ENCODE results near the gene AP4B1.

DNA sequence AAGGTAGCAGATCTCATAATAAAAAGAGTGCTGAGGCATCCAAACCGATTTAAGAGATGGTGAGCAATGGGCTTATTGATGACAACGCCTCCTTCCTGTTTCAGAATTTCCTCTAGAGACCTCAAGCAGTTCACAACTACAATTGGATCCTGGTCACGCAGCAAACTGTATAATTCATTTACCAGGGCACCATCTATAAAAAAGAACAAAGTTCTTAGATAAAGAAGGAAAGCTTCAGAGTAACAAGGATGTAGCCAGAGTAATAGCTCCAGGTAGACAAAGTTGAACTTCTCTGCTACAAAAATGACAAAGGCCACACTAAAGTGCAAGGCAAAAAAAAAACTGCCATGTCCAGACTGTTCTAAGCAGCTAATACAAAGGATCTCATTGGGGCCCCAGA lies 3.4 kb downstream of the AP4B1 start:
- no peak for TF ChIP-seq ZFP3 (CRISPR knock-in tag; IDR thresholded peaks at IDR 0.05)
- TF ChIP-seq TOX (CRISPR knock-in tag; IDR thresholded peaks at IDR 0.05; ENCODE audit: borderline replicate concordance): no peak
- TF ChIP-seq, protein P1, sequence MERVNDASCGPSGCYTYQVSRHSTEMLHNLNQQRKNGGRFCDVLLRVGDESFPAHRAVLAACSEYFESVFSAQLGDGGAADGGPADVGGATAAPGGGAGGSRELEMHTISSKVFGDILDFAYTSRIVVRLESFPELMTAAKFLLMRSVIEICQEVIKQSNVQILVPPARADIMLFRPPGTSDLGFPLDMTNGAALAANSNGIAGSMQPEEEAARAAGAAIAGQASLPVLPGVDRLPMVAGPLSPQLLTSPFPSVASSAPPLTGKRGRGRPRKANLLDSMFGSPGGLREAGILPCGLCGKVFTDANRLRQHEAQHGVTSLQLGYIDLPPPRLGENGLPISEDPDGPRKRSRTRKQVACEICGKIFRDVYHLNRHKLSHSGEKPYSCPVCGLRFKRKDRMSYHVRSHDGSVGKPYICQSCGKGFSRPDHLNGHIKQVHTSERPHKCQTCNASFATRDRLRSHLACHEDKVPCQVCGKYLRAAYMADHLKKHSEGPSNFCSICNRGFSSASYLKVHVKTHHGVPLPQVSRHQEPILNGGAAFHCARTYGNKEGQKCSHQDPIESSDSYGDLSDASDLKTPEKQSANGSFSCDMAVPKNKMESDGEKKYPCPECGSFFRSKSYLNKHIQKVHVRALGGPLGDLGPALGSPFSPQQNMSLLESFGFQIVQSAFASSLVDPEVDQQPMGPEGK (CRISPR knock-in tag; IDR thresholded peaks at IDR 0.05; ENCODE audit: borderline replicate concordance): no peak
- TF ChIP-seq, protein P2, sequence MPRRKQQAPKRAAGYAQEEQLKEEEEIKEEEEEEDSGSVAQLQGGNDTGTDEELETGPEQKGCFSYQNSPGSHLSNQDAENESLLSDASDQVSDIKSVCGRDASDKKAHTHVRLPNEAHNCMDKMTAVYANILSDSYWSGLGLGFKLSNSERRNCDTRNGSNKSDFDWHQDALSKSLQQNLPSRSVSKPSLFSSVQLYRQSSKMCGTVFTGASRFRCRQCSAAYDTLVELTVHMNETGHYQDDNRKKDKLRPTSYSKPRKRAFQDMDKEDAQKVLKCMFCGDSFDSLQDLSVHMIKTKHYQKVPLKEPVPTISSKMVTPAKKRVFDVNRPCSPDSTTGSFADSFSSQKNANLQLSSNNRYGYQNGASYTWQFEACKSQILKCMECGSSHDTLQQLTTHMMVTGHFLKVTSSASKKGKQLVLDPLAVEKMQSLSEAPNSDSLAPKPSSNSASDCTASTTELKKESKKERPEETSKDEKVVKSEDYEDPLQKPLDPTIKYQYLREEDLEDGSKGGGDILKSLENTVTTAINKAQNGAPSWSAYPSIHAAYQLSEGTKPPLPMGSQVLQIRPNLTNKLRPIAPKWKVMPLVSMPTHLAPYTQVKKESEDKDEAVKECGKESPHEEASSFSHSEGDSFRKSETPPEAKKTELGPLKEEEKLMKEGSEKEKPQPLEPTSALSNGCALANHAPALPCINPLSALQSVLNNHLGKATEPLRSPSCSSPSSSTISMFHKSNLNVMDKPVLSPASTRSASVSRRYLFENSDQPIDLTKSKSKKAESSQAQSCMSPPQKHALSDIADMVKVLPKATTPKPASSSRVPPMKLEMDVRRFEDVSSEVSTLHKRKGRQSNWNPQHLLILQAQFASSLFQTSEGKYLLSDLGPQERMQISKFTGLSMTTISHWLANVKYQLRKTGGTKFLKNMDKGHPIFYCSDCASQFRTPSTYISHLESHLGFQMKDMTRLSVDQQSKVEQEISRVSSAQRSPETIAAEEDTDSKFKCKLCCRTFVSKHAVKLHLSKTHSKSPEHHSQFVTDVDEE (CRISPR knock-in tag; IDR thresholded peaks at IDR 0.05): no peak
- TF ChIP-seq PPARA (CRISPR knock-in tag; IDR thresholded peaks at IDR 0.05; ENCODE audit: borderline replicate concordance): no peak
- TF ChIP-seq CSDC2 (CRISPR knock-in tag; IDR thresholded peaks at IDR 0.05): no peak
- no peak for TF ChIP-seq RARB (CRISPR knock-in tag; IDR thresholded peaks at IDR 0.05)
- TF ChIP-seq ARNTL (CRISPR knock-in tag; IDR thresholded peaks at IDR 0.05; ENCODE audit: borderline replicate concordance, low read depth): no peak

All from SK-N-SH treated with all-trans-retinoic acid at 6 μM for 48 hours (cell line).